Mammary epithelial cell (primary cell): ENCODE results near the gene ZP1.

ENCODE experiments used
- EZH2 ChIP-seq: IDR thresholded peaks from 2 replicates; pipeline ENCODE4 v1.6.1; 2012; ENCODE audit warnings: low read length, inconsistent platforms, borderline replicate concordance
- TF ChIP-seq, protein P1 (sequence below), 2 donors: IDR thresholded peaks in 1 of 2; conservative IDR thresholded peaks in 1 of 2; 2 replicates each; pipeline ENCODE4 v1.5.1; 2011 to 2012; ENCODE audit warnings: inconsistent platforms in 2 of 2, low read length in 2 of 2, mild to moderate bottlenecking in 2 of 2, control low read depth in 1 of 2, low read depth in 1 of 2; ENCODE audit not compliant: insufficient read depth in 1 of 2; ENCODE audit errors: extremely low read depth in 1 of 2

DNA sequence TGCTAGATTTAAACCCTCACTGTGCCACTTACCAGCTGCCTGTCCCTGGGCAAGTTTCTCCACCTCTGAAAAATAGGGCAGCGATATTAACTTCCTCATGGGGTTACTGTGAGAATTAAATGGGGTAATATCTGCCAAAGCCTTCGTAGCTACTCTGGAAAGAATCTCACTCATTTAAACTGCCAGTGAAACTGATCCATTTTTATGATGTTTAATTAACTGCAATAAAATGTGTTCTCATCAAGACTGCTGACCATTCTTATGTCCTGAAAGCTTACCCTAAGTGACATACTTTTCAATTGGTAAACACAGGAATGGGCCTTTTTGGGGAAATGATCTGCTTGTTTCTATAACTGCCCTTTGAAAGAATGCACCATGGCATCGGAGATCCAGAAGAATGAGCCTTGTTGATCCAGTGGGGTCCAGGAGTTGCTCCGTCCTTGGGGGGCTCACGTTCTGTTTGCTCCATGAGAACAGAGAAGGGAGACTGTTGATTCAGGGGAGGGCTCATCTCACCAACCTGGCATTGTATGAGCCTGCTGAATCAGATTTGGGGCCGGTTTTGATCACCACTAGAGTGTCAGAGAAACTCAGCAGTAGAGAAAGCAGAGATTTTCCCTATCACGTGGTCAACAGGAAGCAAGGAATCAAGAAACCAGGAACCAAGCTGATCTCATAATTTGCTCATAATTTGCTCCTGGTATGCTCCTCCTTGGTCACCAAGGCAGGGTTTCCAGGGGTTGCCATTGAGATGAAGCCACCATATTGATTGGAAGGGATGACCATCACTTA lies 32.4 kb upstream of the ZP1 start:
- TF ChIP-seq, protein P1, sequence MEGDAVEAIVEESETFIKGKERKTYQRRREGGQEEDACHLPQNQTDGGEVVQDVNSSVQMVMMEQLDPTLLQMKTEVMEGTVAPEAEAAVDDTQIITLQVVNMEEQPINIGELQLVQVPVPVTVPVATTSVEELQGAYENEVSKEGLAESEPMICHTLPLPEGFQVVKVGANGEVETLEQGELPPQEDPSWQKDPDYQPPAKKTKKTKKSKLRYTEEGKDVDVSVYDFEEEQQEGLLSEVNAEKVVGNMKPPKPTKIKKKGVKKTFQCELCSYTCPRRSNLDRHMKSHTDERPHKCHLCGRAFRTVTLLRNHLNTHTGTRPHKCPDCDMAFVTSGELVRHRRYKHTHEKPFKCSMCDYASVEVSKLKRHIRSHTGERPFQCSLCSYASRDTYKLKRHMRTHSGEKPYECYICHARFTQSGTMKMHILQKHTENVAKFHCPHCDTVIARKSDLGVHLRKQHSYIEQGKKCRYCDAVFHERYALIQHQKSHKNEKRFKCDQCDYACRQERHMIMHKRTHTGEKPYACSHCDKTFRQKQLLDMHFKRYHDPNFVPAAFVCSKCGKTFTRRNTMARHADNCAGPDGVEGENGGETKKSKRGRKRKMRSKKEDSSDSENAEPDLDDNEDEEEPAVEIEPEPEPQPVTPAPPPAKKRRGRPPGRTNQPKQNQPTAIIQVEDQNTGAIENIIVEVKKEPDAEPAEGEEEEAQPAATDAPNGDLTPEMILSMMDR (conservative IDR thresholded peaks at IDR 0.05 in 1 of 2, IDR thresholded peaks at IDR 0.05 in 1 of 2; ENCODE audit: extremely low read depth in 1 of 2, insufficient read depth in 1 of 2, low read depth in 1 of 2, low read length in 2 of 2): no peak
- no peak for TF ChIP-seq EZH2
